H9 (cell line): ENCODE data around the gene APOA1. TPM values are rescaled to one million over a fixed set of nuclear protein-coding genes. Genes with fewer than 3 reads are reported as not detected.

Source experiments
- DNase-seq: peaks from one replicate; pipeline ENCODE4 v3.0.0-alpha.2; 2017
- H2AFZ ChIP-seq: one replicate; pipeline ENCODE4 v1.6.1; 2013; ENCODE audit warnings: mild to moderate bottlenecking, low read length, control low read depth, moderate library complexity
- H2AK5ac ChIP-seq: 2 replicates; pipeline ENCODE4 v1.6.1; 2013; ENCODE audit warnings: low read length, control low read depth, mixed read lengths; ENCODE audit not compliant: insufficient read length
- H2BK120ac ChIP-seq: one replicate; pipeline ENCODE4 v1.6.1; 2013; ENCODE audit warnings: low read depth, mild to moderate bottlenecking, low read length, control low read depth, inconsistent platforms; ENCODE audit not compliant: poor library complexity, severe bottlenecking
- H2BK12ac ChIP-seq: 2 replicates; pipeline ENCODE4 v1.6.1; 2013; ENCODE audit warnings: low read length, control low read depth, mixed read lengths, low read depth; ENCODE audit not compliant: insufficient read length
- H2BK15ac ChIP-seq: 2 replicates; pipeline ENCODE4 v1.6.1; 2013; ENCODE audit warnings: low read depth, low read length, control low read depth
- H2BK20ac ChIP-seq: one replicate; pipeline ENCODE4 v1.6.1; 2013; ENCODE audit warnings: low read depth, mild to moderate bottlenecking, low read length, control low read depth, inconsistent platforms; ENCODE audit not compliant: poor library complexity, severe bottlenecking
- H2BK5ac ChIP-seq: 2 replicates; pipeline ENCODE4 v1.6.1; 2013; ENCODE audit warnings: low read length, control low read depth, mixed read lengths; ENCODE audit not compliant: insufficient read length
- H3K14ac ChIP-seq: 2 replicates; pipeline ENCODE4 v1.6.1; 2013; ENCODE audit warnings: low read length, control low read depth; ENCODE audit not compliant: insufficient read depth
- H3K18ac ChIP-seq: 2 replicates; pipeline ENCODE4 v1.6.1; 2013; ENCODE audit warnings: low read depth, mild to moderate bottlenecking, mixed read lengths, low read length, control low read depth; ENCODE audit not compliant: insufficient read length
- H3K23ac ChIP-seq: 2 replicates; pipeline ENCODE4 v1.6.1; 2013; ENCODE audit warnings: low read length, control low read depth, mixed read lengths, low read depth; ENCODE audit not compliant: insufficient read length
- H3K23me2 ChIP-seq: 2 replicates; pipeline ENCODE4 v1.6.1; 2013; ENCODE audit warnings: low read depth, mild to moderate bottlenecking, mixed read lengths, low read length, control low read depth; ENCODE audit not compliant: insufficient read length, poor library complexity, severe bottlenecking
- H3K27ac ChIP-seq: 2 replicates; pipeline ENCODE4 v1.5.1; 2013; ENCODE audit warnings: low read length, control low read depth, mixed read lengths, low read depth; ENCODE audit not compliant: insufficient read length
- H3K27me3 ChIP-seq: 2 replicates; pipeline ENCODE4 v1.6.1; 2013; ENCODE audit warnings: low read length, control low read depth, inconsistent platforms; ENCODE audit not compliant: insufficient read depth
- H3K4ac ChIP-seq: 2 replicates; pipeline ENCODE4 v1.6.1; 2013; ENCODE audit warnings: low read depth, mild to moderate bottlenecking, control low read depth, inconsistent platforms, low read length, moderate library complexity
- H3K4me1 ChIP-seq: 2 replicates; pipeline ENCODE4 v1.6.1; 2013; ENCODE audit warnings: low read length, control low read depth, inconsistent platforms; ENCODE audit not compliant: insufficient read depth
- H3K4me2 ChIP-seq: 2 replicates; pipeline ENCODE4 v1.6.1; 2013; ENCODE audit warnings: low read length, control low read depth, mixed read lengths; ENCODE audit not compliant: insufficient read length, insufficient read depth
- H3K56ac ChIP-seq: 2 replicates; pipeline ENCODE4 v1.6.1; 2013; ENCODE audit warnings: low read depth, mild to moderate bottlenecking, mixed read lengths, low read length, control low read depth; ENCODE audit not compliant: insufficient read length
- H3K79me1 ChIP-seq: 2 replicates; pipeline ENCODE4 v1.6.1; 2013; ENCODE audit warnings: low read depth, mild to moderate bottlenecking, moderate library complexity, low read length, control low read depth, inconsistent platforms; ENCODE audit not compliant: insufficient read depth, poor library complexity, severe bottlenecking
- H3K79me2 ChIP-seq: 2 replicates; pipeline ENCODE4 v1.6.1; 2013; ENCODE audit warnings: low read length, control low read depth, inconsistent platforms; ENCODE audit not compliant: insufficient read depth
- H3K9ac ChIP-seq: 2 replicates; pipeline ENCODE4 v1.6.1; 2013; ENCODE audit warnings: low read length, control low read depth, mixed read lengths; ENCODE audit not compliant: insufficient read length; ENCODE audit errors: extremely low read depth
- H3K9me3 ChIP-seq: one replicate; pipeline ENCODE4 v1.6.1; 2013; ENCODE audit warnings: low read depth, low read length, inconsistent platforms; ENCODE audit not compliant: control insufficient read depth
- H3T11ph ChIP-seq: one replicate; pipeline ENCODE4 v1.6.1; 2013; ENCODE audit warnings: mild to moderate bottlenecking, low read length, control low read depth, inconsistent platforms
- H4K20me1 ChIP-seq: one replicate; pipeline ENCODE4 v1.6.1; 2013; ENCODE audit not compliant: control insufficient read depth, insufficient read length, insufficient read depth
- H4K5ac ChIP-seq: 2 replicates; pipeline ENCODE4 v1.6.1; 2013; ENCODE audit warnings: low read depth, mild to moderate bottlenecking, mixed read lengths, low read length, control low read depth; ENCODE audit not compliant: insufficient read length
- H4K8ac ChIP-seq: replicated peaks from 2 replicates; pipeline ENCODE4 v1.6.1; 2013; ENCODE audit warnings: low read length, control low read depth, mixed read lengths, low read depth; ENCODE audit not compliant: insufficient read length
- H4K91ac ChIP-seq: 2 replicates; pipeline ENCODE4 v1.6.1; 2013; ENCODE audit warnings: low read depth, mild to moderate bottlenecking, moderate library complexity, mixed read lengths, low read length, control low read depth; ENCODE audit not compliant: insufficient read length
- H3K27ac Mint-ChIP-seq, 3 experiments: 2 replicates in 2 of 3; 3 replicates in 1 of 3; pipeline ENCODE4 v1.8.0; 2020 to 2021; ENCODE audit warnings: mixed read lengths in 3 of 3, mild to moderate bottlenecking in 1 of 3, moderate library complexity in 1 of 3
- H3K27me3 Mint-ChIP-seq: 2 replicates; pipeline ENCODE4 v1.8.0; 2021; ENCODE audit warnings: low read depth, mild to moderate bottlenecking, moderate library complexity, mixed read lengths
- H3K36me3 Mint-ChIP-seq, 3 experiments: 2 replicates in 2 of 3; 3 replicates in 1 of 3; pipeline ENCODE4 v1.8.0; 2020 to 2021; ENCODE audit warnings: low read depth in 3 of 3, mixed read lengths in 3 of 3; ENCODE audit not compliant: insufficient read depth in 1 of 3
- H3K4me1 Mint-ChIP-seq, 2 experiments: 2 replicates each; pipeline ENCODE4 v1.8.0; 2020; ENCODE audit warnings: mixed read lengths in 2 of 2
- H3K4me3 Mint-ChIP-seq, 2 experiments: 2 replicates in 1 of 2; 3 replicates in 1 of 2; pipeline ENCODE4 v1.8.0; 2020 to 2021; ENCODE audit warnings: mild to moderate bottlenecking in 2 of 2, mixed read lengths in 2 of 2, moderate library complexity in 1 of 2
- H3K9me3 Mint-ChIP-seq, 2 experiments: 2 replicates in 1 of 2; 3 replicates in 1 of 2; pipeline ENCODE4 v1.8.0; 2020; ENCODE audit warnings: mild to moderate bottlenecking in 2 of 2, mixed read lengths in 2 of 2, moderate library complexity in 1 of 2
- CTCF ChIP-seq: fragments of 200-600 bp; sonication (generic); conservative IDR thresholded peaks from 3 replicates; pipeline ENCODE4 v1.8.0; 2021; ENCODE audit warnings: antibody characterized with exemption, mild to moderate bottlenecking
- WGBS: extraction: QIAGEN DNeasy Blood & Tissue Kit; methylation state at CpG from one replicate; pipeline ENCODE4 v1.1.7; 2013; ENCODE audit warnings: missing lambda C conversion rate, low lambda C conversion rate, mixed read lengths; ENCODE audit not compliant: insufficient read length; ENCODE audit errors: extremely low coverage; 5-methylcytosine and 5-hydroxymethylcytosine counted together
- total RNA-seq: library from RNA; stranded (reverse); gene quantifications from 2 replicates; pipeline ENCODE4 v1.2.1, GENCODE V29; 2021

APOA1 gene
- total RNA-seq, 1 experiment from 2014 or later: 0.68 TPM

DNA sequence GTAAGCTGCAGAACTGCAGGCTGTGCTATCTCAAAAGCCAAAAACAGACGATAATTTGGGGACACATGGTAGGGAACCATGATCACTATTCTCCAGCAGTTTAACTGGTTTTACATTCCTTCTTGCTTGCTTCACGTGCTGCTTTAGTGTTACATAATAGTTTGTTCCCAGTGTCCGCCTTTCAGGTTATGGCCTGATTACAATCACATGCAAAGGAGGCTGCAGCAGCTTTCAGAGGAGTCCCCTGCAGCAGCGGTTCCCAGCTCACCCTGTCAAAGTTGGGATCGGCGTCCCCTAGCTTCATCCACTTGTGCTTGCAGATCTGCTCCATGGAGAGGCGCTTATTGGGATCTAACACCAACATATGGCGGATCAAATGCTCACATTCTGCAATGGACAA lies 39.2 kb upstream of the APOA1 start:
- no peak overlapping the region for H2BK12ac ChIP-seq
- no peaks in the 10 kb centered on the region for H3K79me1 ChIP-seq
- H3K27ac ChIP-seq: no peak overlapping the region
- no peak for DNase-seq
- H2BK120ac ChIP-seq: no peak overlapping the region
- no peaks in the 10 kb centered on the region for H3K4me1 ChIP-seq
- Mint-ChIP-seq H3K4me1 (0 out of 4 replicates have a peak, but pooled peaks cover 0 to 4% of the 10 kb centered on the region in 2 experiments), H3K27me3 (no peaks in the 10 kb centered on the region), H3K9me3 (no peaks in the 10 kb centered on the region), H3K27ac (peak overlapping the region in 1 of 3 experiments; percentile 71; a peak in 2 of 7 replicates), H3K4me3 (no peak overlapping the region), H3K36me3 (peaks cover 4 to 41% (median 36%) of the 10 kb centered on the region in 3 experiments)
- no peaks in the 10 kb centered on the region for H3K23me2 ChIP-seq
- H3K4me2 ChIP-seq: no peak overlapping the region
- H2BK15ac ChIP-seq: no peak overlapping the region
- no peak overlapping the region for H3K56ac ChIP-seq
- H2BK5ac ChIP-seq: no peak overlapping the region
- no peak overlapping the region for H2AK5ac ChIP-seq
- no peaks in the 10 kb centered on the region for H3K27me3 ChIP-seq
- H3K14ac ChIP-seq: no peak overlapping the region; the same call in 1 of the 2 replicates
- H4K20me1 ChIP-seq: no peaks in the 10 kb centered on the region
- no peak overlapping the region for H4K8ac ChIP-seq
- H3K23ac ChIP-seq: no peak overlapping the region
- no peak overlapping the region for H3T11ph ChIP-seq
- H3K18ac ChIP-seq: no peak overlapping the region
- H4K91ac ChIP-seq: no peak overlapping the region
- no peaks in the 10 kb centered on the region for H3K79me2 ChIP-seq
- H2BK20ac ChIP-seq: no peak overlapping the region
- WGBS: no CpG with 5 or more reads among the region's 8 CpGs
- no peak overlapping the region for H4K5ac ChIP-seq
- H2AFZ ChIP-seq: no peak overlapping the region
- no peak for TF ChIP-seq CTCF
- H3K9me3 ChIP-seq: no peaks in the 10 kb centered on the region
- no peak overlapping the region for H3K9ac ChIP-seq
- no peak overlapping the region for H3K4ac ChIP-seq
